Measurements from ENCODE around the gene GDF10. TPM values are rescaled to one million over a fixed set of nuclear protein-coding genes. Genes with fewer than 3 reads are reported as not detected.

GDF10 gene
- total and polyA plus RNA-seq, 2 of the 8 experiments (the other 6 are each of a cell fraction or from before 2014, with no cell fraction given) = 0.19 to 0.32 TPM

DNA sequence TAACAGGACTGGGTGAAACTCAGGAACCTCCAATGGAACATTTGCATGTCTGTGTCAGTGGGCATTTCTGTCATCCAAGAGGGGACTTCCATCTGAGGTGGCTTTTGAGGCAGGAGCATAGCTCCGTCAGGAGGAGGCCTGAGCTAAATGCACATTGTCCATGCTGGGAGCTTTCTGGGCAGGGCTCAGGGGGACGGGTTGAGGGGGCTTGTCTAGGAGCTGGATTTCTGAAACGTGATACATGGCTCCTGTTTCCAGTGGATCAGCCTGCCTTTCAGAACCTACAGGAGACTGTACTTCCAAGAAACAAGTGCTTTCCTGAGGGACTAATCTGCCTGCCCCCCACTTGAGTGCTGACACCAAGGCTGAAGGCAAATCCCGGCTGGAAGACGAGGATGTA is 40.5 kb upstream of the GDF10 start:
- Histone ChIP-seq H2BK12ac (ENCODE audit: low read depth, low read length) (no peak overlapping the region), H3K23me2 (ENCODE audit: low read depth, low read length) (no peaks in the 10 kb centered on the region), H2BK20ac (ENCODE audit: low read length) (no peak overlapping the region), H4K20me1 (replicated peaks in 1 of 2; ENCODE audit: control insufficient read depth in 1 of 2, insufficient read depth in 2 of 2, low read length in 2 of 2) (no peaks in the 10 kb centered on the region), H3K9me3 (ENCODE audit: insufficient read depth in 2 of 2, low read depth in 1 of 2, low read length in 1 of 2) (no peaks in the 10 kb centered on the region), H3K27me3 (replicated peaks in 1 of 4; ENCODE audit: control insufficient read depth in 3 of 4, extremely low read depth in 1 of 4, insufficient read depth in 3 of 4, low read length in 3 of 4) (0 out of 7 replicates have a peak, but pooled peaks cover 0 to 3% (median 0%) of the 10 kb centered on the region in 4 experiments), H2BK5ac (ENCODE audit: low read depth, low read length) (no peak overlapping the region), H3K4me1 (replicated peaks in 1 of 4; ENCODE audit: control insufficient read depth in 3 of 4, insufficient read depth in 4 of 4, low read length in 3 of 4) (no peaks in the 10 kb centered on the region), H4K8ac (ENCODE audit: extremely low read depth, insufficient read depth, low read length) (no peak overlapping the region), H3K9ac (replicated peaks in 1 of 4; ENCODE audit: extremely low read depth in 1 of 4, low read depth in 3 of 4, low read length in 3 of 4) (no peak overlapping the region), H4K91ac (replicated peaks; ENCODE audit: insufficient read length, low read length) (no peak overlapping the region), H3K18ac (ENCODE audit: extremely low read depth, low read length) (no peak overlapping the region), H3K4me2 (ENCODE audit: insufficient read depth in 1 of 2, low read depth in 2 of 2, low read length in 2 of 2) (no peak overlapping the region), H3K27ac (ENCODE audit: low read depth, low read length) (no peak overlapping the region), H4K5ac (ENCODE audit: insufficient read length, low read depth, low read length) (no peak overlapping the region), H2AFZ (ENCODE audit: low read length) (no peak overlapping the region), H3K79me2 (ENCODE audit: control insufficient read depth in 1 of 2, insufficient read depth in 2 of 2, low read length in 2 of 2) (no peaks in the 10 kb centered on the region), H2BK15ac (ENCODE audit: low read length) (no peak overlapping the region), H3K4ac (replicated peaks; ENCODE audit: insufficient read length, low read depth, low read length) (no peak overlapping the region), H3K79me1 (ENCODE audit: low read depth, low read length) (no peaks in the 10 kb centered on the region), H3K56ac (replicated peaks; ENCODE audit: insufficient read length, low read depth, low read length) (no peak overlapping the region), H3K36me3 (ENCODE audit: control insufficient read depth in 2 of 4, insufficient read depth in 4 of 4, low read length in 3 of 4) (no peaks in the 10 kb centered on the region), H2AK5ac (ENCODE audit: low read depth, low read length) (no peak overlapping the region), H2BK120ac (replicated peaks; ENCODE audit: low read depth, low read length) (no peak overlapping the region), H3K14ac (ENCODE audit: insufficient read length) (no peak overlapping the region), H3K23ac (ENCODE audit: insufficient read length) (no peak overlapping the region), H3K4me3 (ENCODE audit: extremely low read depth in 1 of 4, insufficient read depth in 2 of 4, low read depth in 3 of 4, low read length in 4 of 4) (no peak overlapping the region)
- FAIRE-seq (no peak), DNase-seq (ENCODE audit: low read depth in 1 of 2, low spot score in 2 of 2) (peak in 1 of 2 experiments; percentile 7)
- ChIA-PET POLR2A (ENCODE audit: partially characterized antibody) (no interaction called here), CTCF (ENCODE audit: partially characterized antibody) (interaction anchor here (0.9 to 2.7 kb wide), 4 partner anchors 10 to 235 kb away, joined by 3 to 7 read pairs (median 6); no protein-coding TSS in a partner anchor)
- WGBS, 2 experiments (ENCODE audit: extremely low coverage in 1 of 2, insufficient coverage in 1 of 2, insufficient read length in 1 of 2, insufficient replicate concordance in 2 of 2, low coverage in 1 of 2, low lambda C conversion rate in 2 of 2, missing lambda C conversion rate in 1 of 2) = 93% methylated on average over 5 of the region's 5 CpGs; no CpG with 5 or more reads in 1 of the 2 experiments
- TF ChIP-seq MAFK (IDR thresholded peaks at IDR 0.05; ENCODE audit: low read depth, low read length) = no peak
- no peak for TF ChIP-seq SP1 (IDR thresholded peaks at IDR 0.05; ENCODE audit: low read depth, low read length)
- TF ChIP-seq, protein P1, sequence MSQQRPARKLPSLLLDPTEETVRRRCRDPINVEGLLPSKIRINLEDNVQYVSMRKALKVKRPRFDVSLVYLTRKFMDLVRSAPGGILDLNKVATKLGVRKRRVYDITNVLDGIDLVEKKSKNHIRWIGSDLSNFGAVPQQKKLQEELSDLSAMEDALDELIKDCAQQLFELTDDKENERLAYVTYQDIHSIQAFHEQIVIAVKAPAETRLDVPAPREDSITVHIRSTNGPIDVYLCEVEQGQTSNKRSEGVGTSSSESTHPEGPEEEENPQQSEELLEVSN (IDR thresholded peaks at IDR 0.05) = no peak
- TF ChIP-seq RAD21 (IDR thresholded peaks at IDR 0.05 in 1 of 2, conservative IDR thresholded peaks at IDR 0.05 in 1 of 2; ENCODE audit: low read depth in 2 of 2, low read length in 2 of 2) = no peak
- no peak for TF ChIP-seq KDM4A (IDR thresholded peaks at IDR 0.05; ENCODE audit: low read depth, low read length, severe bottlenecking)
- TF ChIP-seq EP300 (IDR thresholded peaks at IDR 0.05; ENCODE audit: borderline replicate concordance in 1 of 2, low read depth in 2 of 2, low read length in 2 of 2) = no peak
- TF ChIP-seq YY1 (IDR thresholded peaks at IDR 0.05; ENCODE audit: low read depth, low read length) = no peak
- TF ChIP-seq, protein P2, sequence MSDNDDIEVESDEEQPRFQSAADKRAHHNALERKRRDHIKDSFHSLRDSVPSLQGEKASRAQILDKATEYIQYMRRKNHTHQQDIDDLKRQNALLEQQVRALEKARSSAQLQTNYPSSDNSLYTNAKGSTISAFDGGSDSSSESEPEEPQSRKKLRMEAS (IDR thresholded peaks at IDR 0.05) = no peak
- TF ChIP-seq NANOG (IDR thresholded peaks at IDR 0.05; ENCODE audit: insufficient read depth, low read depth, low read length, poor library complexity, severe bottlenecking) = no peak
- TF ChIP-seq SIX5 (IDR thresholded peaks at IDR 0.05; ENCODE audit: low read depth, low read length) = no peak
- no peak for TF ChIP-seq TAF7 (optimal IDR thresholded peaks at IDR 0.05; ENCODE audit: borderline replicate concordance, low read depth, low read length)
- no peak for TF ChIP-seq ASH2L (IDR thresholded peaks at IDR 0.05; ENCODE audit: low read length)
- TF ChIP-seq RBBP5 (IDR thresholded peaks at IDR 0.05; ENCODE audit: borderline replicate concordance, low read depth, low read length) = no peak
